A549 (cell line): ENCODE data around the gene MOSMO.

Source experiments
- CEBPB ChIP-seq, 2 experiments: fragments of >200 bp in 1 of 2; sonication (Bioruptor Twin) in 1 of 2; formaldehyde crosslinking in 1 of 2; IDR thresholded peaks; 2 replicates each; pipeline ENCODE4 v1.6.1; 2012 to 2016
- MAZ ChIP-seq: fragments of 150-350 bp; IDR thresholded peaks from 2 replicates; pipeline ENCODE4 v1.6.1; 2014; ENCODE audit warnings: antibody characterized with exemption, low read depth, low read length, borderline replicate concordance
- MYC ChIP-seq: IDR thresholded peaks from 2 replicates; pipeline ENCODE4 v1.6.1; 2012; ENCODE audit warnings: mild to moderate bottlenecking, inconsistent platforms, low read length, improper control_type of control experiment, borderline replicate concordance
- NR3C1 ChIP-seq: fragments of >200 bp; sonication (Bioruptor Twin); formaldehyde crosslinking; IDR thresholded peaks from 3 replicates; pipeline ENCODE4 v1.6.1; 2017
- POLR2A ChIP-seq: IDR thresholded peaks from 2 replicates; pipeline ENCODE4 v1.6.1; 2012; ENCODE audit warnings: mild to moderate bottlenecking, low read length
- TP53 ChIP-seq: fragments of 250-450 bp; sonication (Bioruptor Pico); IDR thresholded peaks from 2 replicates; pipeline ENCODE4 v1.5.0; 2021; ENCODE audit warnings: mild to moderate bottlenecking, moderate library complexity
- TF ChIP-seq, protein P1 (sequence below): fragments of >200 bp; sonication (Bioruptor Twin); formaldehyde crosslinking; IDR thresholded peaks from 3 replicates; pipeline ENCODE4 v1.5.1; 2016
- TF ChIP-seq, protein P2 (sequence below): fragments of 200-600 bp; sonication (generic); IDR thresholded peaks from 2 replicates; pipeline ENCODE4 v1.6.1; 2016; ENCODE audit warnings: antibody characterized with exemption, mild to moderate bottlenecking, moderate library complexity

DNA sequence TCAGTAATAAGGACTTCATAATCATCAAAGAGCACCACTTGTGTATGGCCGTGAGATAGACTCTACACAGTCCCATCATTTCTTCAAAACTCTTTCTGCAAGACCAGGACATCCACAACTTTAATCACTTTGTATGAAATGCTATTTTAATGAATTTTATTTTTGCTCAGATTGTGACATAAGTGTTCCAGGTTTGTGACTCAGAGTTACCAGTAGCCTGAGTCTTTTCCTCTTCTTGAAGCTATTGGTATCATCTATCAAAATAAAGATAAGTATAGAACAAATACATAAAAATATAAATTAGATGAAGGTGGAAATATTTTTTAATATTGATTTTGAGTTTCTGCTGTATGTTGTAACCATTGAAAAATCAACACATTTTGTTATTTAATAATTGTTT is 67.9 kb downstream of the MOSMO start:
- TF ChIP-seq, protein P1, sequence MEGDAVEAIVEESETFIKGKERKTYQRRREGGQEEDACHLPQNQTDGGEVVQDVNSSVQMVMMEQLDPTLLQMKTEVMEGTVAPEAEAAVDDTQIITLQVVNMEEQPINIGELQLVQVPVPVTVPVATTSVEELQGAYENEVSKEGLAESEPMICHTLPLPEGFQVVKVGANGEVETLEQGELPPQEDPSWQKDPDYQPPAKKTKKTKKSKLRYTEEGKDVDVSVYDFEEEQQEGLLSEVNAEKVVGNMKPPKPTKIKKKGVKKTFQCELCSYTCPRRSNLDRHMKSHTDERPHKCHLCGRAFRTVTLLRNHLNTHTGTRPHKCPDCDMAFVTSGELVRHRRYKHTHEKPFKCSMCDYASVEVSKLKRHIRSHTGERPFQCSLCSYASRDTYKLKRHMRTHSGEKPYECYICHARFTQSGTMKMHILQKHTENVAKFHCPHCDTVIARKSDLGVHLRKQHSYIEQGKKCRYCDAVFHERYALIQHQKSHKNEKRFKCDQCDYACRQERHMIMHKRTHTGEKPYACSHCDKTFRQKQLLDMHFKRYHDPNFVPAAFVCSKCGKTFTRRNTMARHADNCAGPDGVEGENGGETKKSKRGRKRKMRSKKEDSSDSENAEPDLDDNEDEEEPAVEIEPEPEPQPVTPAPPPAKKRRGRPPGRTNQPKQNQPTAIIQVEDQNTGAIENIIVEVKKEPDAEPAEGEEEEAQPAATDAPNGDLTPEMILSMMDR = no peak
- TF ChIP-seq POLR2A (no peak), NR3C1 (no peak), MYC (no peak), TP53 (CRISPR knock-in tag) (no peak), CEBPB (IDR thresholded peaks at IDR 0.05) (no peak), MAZ (no peak)
- TF ChIP-seq, protein P2, sequence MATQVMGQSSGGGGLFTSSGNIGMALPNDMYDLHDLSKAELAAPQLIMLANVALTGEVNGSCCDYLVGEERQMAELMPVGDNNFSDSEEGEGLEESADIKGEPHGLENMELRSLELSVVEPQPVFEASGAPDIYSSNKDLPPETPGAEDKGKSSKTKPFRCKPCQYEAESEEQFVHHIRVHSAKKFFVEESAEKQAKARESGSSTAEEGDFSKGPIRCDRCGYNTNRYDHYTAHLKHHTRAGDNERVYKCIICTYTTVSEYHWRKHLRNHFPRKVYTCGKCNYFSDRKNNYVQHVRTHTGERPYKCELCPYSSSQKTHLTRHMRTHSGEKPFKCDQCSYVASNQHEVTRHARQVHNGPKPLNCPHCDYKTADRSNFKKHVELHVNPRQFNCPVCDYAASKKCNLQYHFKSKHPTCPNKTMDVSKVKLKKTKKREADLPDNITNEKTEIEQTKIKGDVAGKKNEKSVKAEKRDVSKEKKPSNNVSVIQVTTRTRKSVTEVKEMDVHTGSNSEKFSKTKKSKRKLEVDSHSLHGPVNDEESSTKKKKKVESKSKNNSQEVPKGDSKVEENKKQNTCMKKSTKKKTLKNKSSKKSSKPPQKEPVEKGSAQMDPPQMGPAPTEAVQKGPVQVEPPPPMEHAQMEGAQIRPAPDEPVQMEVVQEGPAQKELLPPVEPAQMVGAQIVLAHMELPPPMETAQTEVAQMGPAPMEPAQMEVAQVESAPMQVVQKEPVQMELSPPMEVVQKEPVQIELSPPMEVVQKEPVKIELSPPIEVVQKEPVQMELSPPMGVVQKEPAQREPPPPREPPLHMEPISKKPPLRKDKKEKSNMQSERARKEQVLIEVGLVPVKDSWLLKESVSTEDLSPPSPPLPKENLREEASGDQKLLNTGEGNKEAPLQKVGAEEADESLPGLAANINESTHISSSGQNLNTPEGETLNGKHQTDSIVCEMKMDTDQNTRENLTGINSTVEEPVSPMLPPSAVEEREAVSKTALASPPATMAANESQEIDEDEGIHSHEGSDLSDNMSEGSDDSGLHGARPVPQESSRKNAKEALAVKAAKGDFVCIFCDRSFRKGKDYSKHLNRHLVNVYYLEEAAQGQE = no peak
